ENCODE results near the gene SLC9A3.

The SLC9A3 gene

GRCh38 chr5:442335-443238 lies 81.7 kb downstream of the SLC9A3 start, which contains the start of gene EXOC3 (continued):
- TF ChIP-seq ZNF791 (tag by site-specific recombination; IDR thresholded peaks at IDR 0.05) (no peak), ZNF518A (tag by site-specific recombination; conservative IDR thresholded peaks at IDR 0.05; ENCODE audit: low read depth) (peak; percentile 62), ZBTB17 (tag by site-specific recombination; IDR thresholded peaks at IDR 0.05) (peak; percentile 54), PATZ1 (tag by site-specific recombination; IDR thresholded peaks at IDR 0.05) (peak; percentile 62), ZBTB10 (tag by site-specific recombination; IDR thresholded peaks at IDR 0.05) (peak; percentile 56; the same call in 1 of the 2 replicates), YY1 (tag by site-specific recombination; IDR thresholded peaks at IDR 0.05) (0 out of 2 replicates have a peak, but pooled peaks have one; percentile 13), ZBTB11 (tag by site-specific recombination; conservative IDR thresholded peaks at IDR 0.05; ENCODE audit: low read depth) (no peak; the same call in 1 of the 2 replicates), PRDM6 (tag by site-specific recombination; IDR thresholded peaks at IDR 0.05) (no peak), ZNF335 (tag by site-specific recombination; conservative IDR thresholded peaks at IDR 0.05) (peak; percentile 95), INSM2 (tag by site-specific recombination; IDR thresholded peaks at IDR 0.05) (0 out of 2 replicates have a peak, but pooled peaks have one; percentile 49), GLIS2 (tag by site-specific recombination; IDR thresholded peaks at IDR 0.05) (peak; percentile 87), ZNF302 (tag by site-specific recombination; IDR thresholded peaks at IDR 0.05; ENCODE audit: low read depth) (no peak), ZNF239 (tag by site-specific recombination; IDR thresholded peaks at IDR 0.05) (no peak), ZNF112 (tag by site-specific recombination; IDR thresholded peaks at IDR 0.05) (no peak), ZIC2 (tag by site-specific recombination; IDR thresholded peaks at IDR 0.05) (peak; percentile 51), KLF10 (tag by site-specific recombination; IDR thresholded peaks at IDR 0.05) (no peak), ZNF26 (tag by site-specific recombination; IDR thresholded peaks at IDR 0.05) (no peak)
